ENCODE data around the gene RNASE8.
A peak's percentile ranks its signal among the peaks of the same experiment; 100 is the strongest.
"Not testable (repeated sequence)": the region's sequence is repeated elsewhere in the genome, so short reads cannot be mapped to it uniquely, and the experiment has no call there.

RNASE8 gene

GRCh38 chr14:21030531-21030930, 27.1 kb upstream of the RNASE8 start:
- no peak for DNase-seq

GRCh38 chr14:21032326-21033132, 25.1 kb upstream of the RNASE8 start:
- no peak for DNase-seq

- no peak for DNase-seq
Observed at GRCh38 chr14:21033133-21033698, 24.4 kb upstream of the RNASE8 start.

- DNase-seq = no peak
Observed at GRCh38 chr14:21034707-21035106, 22.9 kb upstream of the RNASE8 start, which contains the start of gene RNASE13. Gene RNASE13 (minus strand): TSS chr14:21034807. CDS start chr14:21034288, 519 bp downstream.

GRCh38 chr14:21036751-21037150, 20.9 kb upstream of the RNASE8 start:
- DNase-seq = no peak

- no peak for DNase-seq
Observed at GRCh38 chr14:21037156-21037555, 20.5 kb upstream of the RNASE8 start.

- peak; percentile 2 for DNase-seq
Observed at GRCh38 chr14:21038441-21039422, 18.9 kb upstream of the RNASE8 start.

- peak; percentile 54 for DNase-seq
Observed at GRCh38 chr14:21039585-21040369, 17.8 kb upstream of the RNASE8 start.

- no peak for DNase-seq
Observed at GRCh38 chr14:21040370-21040925, 17.2 kb upstream of the RNASE8 start.

GRCh38 chr14:21040941-21041340, 16.7 kb upstream of the RNASE8 start:
- not testable (repeated sequence) for DNase-seq

- peak; percentile 6 for DNase-seq
Observed at GRCh38 chr14:21041676-21042433, 15.8 kb upstream of the RNASE8 start, which contains the start of gene RNASE7. Gene RNASE7 (plus strand): TSS chr14:21042362. CDS start chr14:21042993, 631 bp downstream.

GRCh38 chr14:21042918-21043317, 14.7 kb upstream of the RNASE8 start:
- DNase-seq = no peak

GRCh38 chr14:21043387-21043973, 14.1 kb upstream of the RNASE8 start:
- DNase-seq = no peak

- no peak for DNase-seq
Observed at GRCh38 chr14:21043974-21044618, 13.5 kb upstream of the RNASE8 start.

- DNase-seq = no peak
Observed at GRCh38 chr14:21047378-21047781, 10.2 kb upstream of the RNASE8 start.

- no peak for DNase-seq
Observed at GRCh38 chr14:21048638-21049037, 9.0 kb upstream of the RNASE8 start.

GRCh38 chr14:21049271-21049673, 8.3 kb upstream of the RNASE8 start:
- no peak for DNase-seq

GRCh38 chr14:21050597-21050996, 7.0 kb upstream of the RNASE8 start:
- DNase-seq = no peak

GRCh38 chr14:21053184-21054122, 4.2 kb upstream of the RNASE8 start:
- DNase-seq = no peak

Data from HCEC 1CT (cell line).